Astrocyte (in vitro differentiated cells and primary cell): ENCODE results near the gene TEX22. TPM values are rescaled to one million over a fixed set of nuclear protein-coding genes. Genes with fewer than 3 reads are reported as not detected.
"Not testable (repeated sequence)": the region's sequence is repeated elsewhere in the genome, so short reads cannot be mapped to it uniquely, and the experiment has no call there.

Source experiments
- DNase-seq: peaks from one replicate; pipeline ENCODE4 v3.0.0-alpha.2; 2010; ENCODE audit warnings: low read depth
- FAIRE-seq: peaks from 2 replicates; lab custom pipeline; 2011; peaks lifted over from hg19 to GRCh38; lab: Jason Lieb, UNC
- H2AFZ ChIP-seq: 2 replicates; pipeline ENCODE4 v1.6.0; 2012; ENCODE audit warnings: low read depth, low read length, inconsistent platforms
- H3K27ac ChIP-seq: 2 replicates; pipeline ENCODE4 v1.5.1; 2011; ENCODE audit warnings: low read depth, low read length, inconsistent platforms
- H3K27me3 ChIP-seq: 2 replicates; pipeline ENCODE4 v1.6.0; 2011; ENCODE audit warnings: low read length, inconsistent platforms; ENCODE audit not compliant: insufficient read depth
- H3K36me3 ChIP-seq: 2 replicates; pipeline ENCODE4 v1.5.1; 2011; ENCODE audit warnings: low read length, inconsistent platforms; ENCODE audit not compliant: insufficient read depth
- H3K4me1 ChIP-seq: 2 replicates; pipeline ENCODE4 v1.5.1; 2011; ENCODE audit warnings: low read length, inconsistent platforms; ENCODE audit not compliant: insufficient read depth
- H3K4me2 ChIP-seq: 2 replicates; pipeline ENCODE4 v1.6.0; 2012; ENCODE audit warnings: low read length, inconsistent platforms
- H3K4me3 ChIP-seq: 2 replicates; pipeline ENCODE4 v1.5.1; 2011; ENCODE audit warnings: low read depth, mild to moderate bottlenecking, low read length, inconsistent platforms; ENCODE audit not compliant: insufficient read depth
- H3K79me2 ChIP-seq: 2 replicates; pipeline ENCODE4 v1.6.0; 2012; ENCODE audit warnings: mild to moderate bottlenecking, low read length, inconsistent platforms; ENCODE audit not compliant: insufficient read depth
- H3K9ac ChIP-seq: 2 replicates; pipeline ENCODE4 v1.6.0; 2012; ENCODE audit warnings: mild to moderate bottlenecking, low read length, inconsistent platforms
- H3K9me3 ChIP-seq: 2 replicates; pipeline ENCODE4 v1.5.1; 2012; ENCODE audit warnings: low read depth, mild to moderate bottlenecking, low read length, inconsistent platforms; ENCODE audit not compliant: insufficient read depth
- H4K20me1 ChIP-seq: 2 replicates; pipeline ENCODE4 v1.6.0; 2012; ENCODE audit warnings: low read length, inconsistent platforms; ENCODE audit not compliant: insufficient read depth
- H3K27ac Mint-ChIP-seq: one replicate; pipeline ENCODE4 v1.8.0; 2021; ENCODE audit warnings: mild to moderate bottlenecking, mixed read lengths; ENCODE audit not compliant: unreplicated experiment
- H3K27me3 Mint-ChIP-seq: one replicate; pipeline ENCODE4 v1.8.0; 2021; ENCODE audit warnings: low read depth, mixed read lengths; ENCODE audit not compliant: unreplicated experiment
- H3K36me3 Mint-ChIP-seq: one replicate; pipeline ENCODE4 v1.8.0; 2021; ENCODE audit warnings: low read depth, mixed read lengths; ENCODE audit not compliant: unreplicated experiment
- H3K4me1 Mint-ChIP-seq: one replicate; pipeline ENCODE4 v1.8.0; 2021; ENCODE audit warnings: low read depth, mixed read lengths; ENCODE audit not compliant: unreplicated experiment
- H3K4me3 Mint-ChIP-seq: one replicate; pipeline ENCODE4 v1.8.0; 2021; ENCODE audit warnings: mild to moderate bottlenecking, moderate library complexity, mixed read lengths; ENCODE audit not compliant: unreplicated experiment
- H3K9me3 Mint-ChIP-seq: one replicate; pipeline ENCODE4 v1.8.0; 2021; ENCODE audit warnings: mild to moderate bottlenecking, mixed read lengths; ENCODE audit not compliant: unreplicated experiment
- EZH2 ChIP-seq: IDR thresholded peaks from 2 replicates; pipeline ENCODE4 v1.6.1; 2012; ENCODE audit warnings: mild to moderate bottlenecking, low read length, inconsistent platforms; ENCODE audit not compliant: insufficient read depth
- total RNA-seq: library from RNA; stranded (reverse); gene quantifications from 2 replicates; pipeline ENCODE4 v1.2.1, GENCODE V29; 2021
- TF ChIP-seq, protein P1 (sequence below): IDR thresholded peaks from 2 replicates; pipeline ENCODE4 v1.5.1; 2011; ENCODE audit warnings: low read depth, mild to moderate bottlenecking, inconsistent platforms, low read length, moderate library complexity; ENCODE audit not compliant: insufficient read depth

TEX22 gene
- total RNA-seq, 1 donor from 2014 or later: 1.2 TPM

DNA sequence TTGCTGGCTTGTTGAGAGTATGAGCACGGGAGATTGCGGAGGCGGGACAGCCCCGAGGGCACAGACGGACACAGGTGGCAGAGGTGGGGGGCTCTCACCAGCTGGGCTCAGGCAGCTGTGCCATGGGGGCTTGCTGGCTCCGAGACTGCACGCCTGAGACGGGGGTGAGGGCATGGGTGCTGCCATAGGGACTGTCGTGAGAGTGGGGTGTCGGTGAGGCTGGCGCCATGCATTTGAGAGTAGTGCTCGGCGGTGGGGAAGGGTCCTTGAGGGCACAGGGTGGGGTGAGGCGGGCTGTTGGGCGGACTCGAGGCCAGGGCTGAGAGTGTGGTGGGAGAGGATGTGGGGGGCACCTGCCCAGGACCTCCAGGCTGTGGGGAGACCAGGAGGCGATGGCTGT lies 40.7 kb upstream of the TEX22 start:
- Histone ChIP-seq H3K36me3 (no peaks in the 10 kb centered on the region), H3K79me2 (no peaks in the 10 kb centered on the region), H3K4me1 (no peaks in the 10 kb centered on the region), H4K20me1 (peaks cover 6% of the 10 kb centered on the region), H3K9ac (no peak overlapping the region), H3K4me2 (no peak overlapping the region), H3K9me3 (no peaks in the 10 kb centered on the region), H3K4me3 (no peak overlapping the region), H3K27ac (no peak overlapping the region), H2AFZ (no peak overlapping the region), H3K27me3 (no peaks in the 10 kb centered on the region)
- no peaks in the 10 kb centered on the region for H3K4me1 Mint-ChIP-seq
- TF ChIP-seq, protein P1, sequence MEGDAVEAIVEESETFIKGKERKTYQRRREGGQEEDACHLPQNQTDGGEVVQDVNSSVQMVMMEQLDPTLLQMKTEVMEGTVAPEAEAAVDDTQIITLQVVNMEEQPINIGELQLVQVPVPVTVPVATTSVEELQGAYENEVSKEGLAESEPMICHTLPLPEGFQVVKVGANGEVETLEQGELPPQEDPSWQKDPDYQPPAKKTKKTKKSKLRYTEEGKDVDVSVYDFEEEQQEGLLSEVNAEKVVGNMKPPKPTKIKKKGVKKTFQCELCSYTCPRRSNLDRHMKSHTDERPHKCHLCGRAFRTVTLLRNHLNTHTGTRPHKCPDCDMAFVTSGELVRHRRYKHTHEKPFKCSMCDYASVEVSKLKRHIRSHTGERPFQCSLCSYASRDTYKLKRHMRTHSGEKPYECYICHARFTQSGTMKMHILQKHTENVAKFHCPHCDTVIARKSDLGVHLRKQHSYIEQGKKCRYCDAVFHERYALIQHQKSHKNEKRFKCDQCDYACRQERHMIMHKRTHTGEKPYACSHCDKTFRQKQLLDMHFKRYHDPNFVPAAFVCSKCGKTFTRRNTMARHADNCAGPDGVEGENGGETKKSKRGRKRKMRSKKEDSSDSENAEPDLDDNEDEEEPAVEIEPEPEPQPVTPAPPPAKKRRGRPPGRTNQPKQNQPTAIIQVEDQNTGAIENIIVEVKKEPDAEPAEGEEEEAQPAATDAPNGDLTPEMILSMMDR: no peak
- no peak for TF ChIP-seq EZH2
- no peak for FAIRE-seq
- H3K27ac Mint-ChIP-seq: no peak overlapping the region
- H3K4me3 Mint-ChIP-seq: no peak overlapping the region
- H3K36me3 Mint-ChIP-seq: peaks cover 9% of the 10 kb centered on the region
- H3K9me3 Mint-ChIP-seq: no peaks in the 10 kb centered on the region
- no peak for DNase-seq
- H3K27me3 Mint-ChIP-seq: no peaks in the 10 kb centered on the region

DNA sequence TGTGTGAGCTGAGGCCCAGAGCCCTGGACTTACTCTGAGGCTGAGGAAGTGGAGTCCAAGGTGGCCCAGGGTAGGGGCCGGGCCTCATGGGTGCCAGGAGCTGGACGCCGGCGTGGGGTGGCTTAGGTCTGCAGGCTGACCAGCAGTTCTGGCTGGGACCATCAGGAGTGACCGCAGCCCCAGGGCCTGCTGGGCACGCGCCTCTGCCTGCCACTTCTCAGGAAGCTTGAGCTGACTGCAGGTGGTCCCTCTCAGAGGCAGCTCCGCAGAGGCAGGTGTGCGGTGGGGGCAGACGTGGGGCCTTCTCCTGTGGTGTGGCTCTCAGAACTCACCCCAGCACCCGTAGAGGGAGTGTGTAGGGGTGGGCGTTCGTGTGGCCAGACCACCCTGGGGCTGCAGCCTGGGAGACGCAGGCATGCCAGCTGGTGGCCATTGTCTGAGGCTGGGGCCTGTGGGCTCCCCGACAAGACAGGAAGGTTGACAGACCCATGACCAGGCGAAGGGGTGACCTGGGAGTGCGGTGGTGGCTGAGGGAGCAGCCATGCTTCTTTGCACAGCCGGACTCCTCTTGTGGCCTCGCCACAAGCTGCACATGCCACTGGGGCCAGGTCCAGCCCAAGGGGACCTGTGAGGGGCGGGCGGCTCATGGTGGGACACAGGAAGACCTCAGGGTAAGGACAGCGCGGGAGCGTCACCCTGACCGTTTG lies 40.0 kb upstream of the TEX22 start:
- H3K27ac ChIP-seq: no peak overlapping the region
- H3K9me3 ChIP-seq: no peaks in the 10 kb centered on the region
- no peaks in the 10 kb centered on the region for H3K4me1 ChIP-seq
- peaks cover 5% of the 10 kb centered on the region for H4K20me1 ChIP-seq
- Mint-ChIP-seq H3K4me3 (no peak overlapping the region), H3K36me3 (peaks cover 12% of the 10 kb centered on the region), H3K27ac (no peak overlapping the region), H3K27me3 (no peaks in the 10 kb centered on the region), H3K4me1 (no peaks in the 10 kb centered on the region), H3K9me3 (no peaks in the 10 kb centered on the region)
- DNase-seq: no peak
- TF ChIP-seq EZH2: no peak
- TF ChIP-seq, protein P1: no peak
- no peak overlapping the region for H3K4me2 ChIP-seq
- H3K79me2 ChIP-seq: no peaks in the 10 kb centered on the region
- no peak overlapping the region for H3K9ac ChIP-seq
- no peak for FAIRE-seq
- no peak overlapping the region for H2AFZ ChIP-seq
- no peaks in the 10 kb centered on the region for H3K36me3 ChIP-seq
- H3K27me3 ChIP-seq: no peaks in the 10 kb centered on the region
- no peak overlapping the region for H3K4me3 ChIP-seq

DNA sequence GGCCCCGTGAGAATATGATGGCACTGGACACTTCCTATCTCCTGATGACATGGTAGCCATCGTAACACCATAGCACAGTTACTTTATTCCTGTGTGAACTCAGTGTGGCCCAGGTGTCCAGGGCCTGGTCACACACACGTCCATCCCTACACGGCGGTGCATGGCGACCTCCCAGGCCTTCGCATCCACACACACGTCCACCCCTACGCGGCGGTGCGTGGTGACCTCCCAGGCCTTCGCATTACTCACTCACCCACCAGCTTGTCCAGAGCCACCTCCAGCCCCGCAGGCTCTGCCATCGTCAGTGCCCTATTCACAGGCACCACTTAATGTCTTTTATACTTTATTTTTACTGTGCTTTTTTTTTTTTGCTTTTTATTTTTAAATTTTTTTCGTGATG lies 39.4 kb upstream of the TEX22 start:
- no peak overlapping the region for H3K27ac ChIP-seq
- TF ChIP-seq EZH2: no peak
- TF ChIP-seq, protein P1: no peak
- no peak overlapping the region for H3K4me3 Mint-ChIP-seq
- no peaks in the 10 kb centered on the region for H3K9me3 ChIP-seq
- no peaks in the 10 kb centered on the region for H3K4me1 ChIP-seq
- H3K4me1 Mint-ChIP-seq: peaks cover 1% of the 10 kb centered on the region
- peaks cover 15% of the 10 kb centered on the region for H3K36me3 Mint-ChIP-seq
- no peak overlapping the region for H2AFZ ChIP-seq
- no peaks in the 10 kb centered on the region for H3K79me2 ChIP-seq
- H3K9me3 Mint-ChIP-seq: peaks cover 2% of the 10 kb centered on the region
- H3K4me2 ChIP-seq: no peak overlapping the region
- no peaks in the 10 kb centered on the region for H3K36me3 ChIP-seq
- peaks cover 5% of the 10 kb centered on the region for H4K20me1 ChIP-seq
- no peak overlapping the region for H3K27ac Mint-ChIP-seq
- H3K4me3 ChIP-seq: no peak overlapping the region
- no peak overlapping the region for H3K9ac ChIP-seq
- DNase-seq (no peak), FAIRE-seq (no peak)
- H3K27me3 ChIP-seq: no peaks in the 10 kb centered on the region
- H3K27me3 Mint-ChIP-seq: no peaks in the 10 kb centered on the region

DNA sequence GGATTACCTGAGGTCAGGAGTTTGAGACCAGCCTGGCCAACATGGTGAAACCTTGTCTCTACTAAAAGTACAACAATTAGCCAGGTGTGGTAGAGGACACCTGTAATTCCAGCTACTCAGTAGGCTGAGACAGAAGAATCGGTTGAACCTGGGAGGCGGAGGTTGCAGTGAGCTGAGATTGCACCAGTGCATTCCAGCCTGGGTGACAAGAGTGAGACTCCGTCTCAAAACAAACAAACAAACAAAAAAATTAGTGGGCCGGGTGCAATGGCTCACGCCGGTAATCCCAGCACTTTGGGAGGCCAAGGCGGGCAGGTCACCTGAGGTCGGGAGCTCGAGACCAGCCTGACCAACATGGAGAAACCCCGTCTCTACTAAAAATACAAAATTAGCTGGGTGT lies 36.9 kb upstream of the TEX22 start:
- H3K4me3 Mint-ChIP-seq, H3K4me1 Mint-ChIP-seq, H3K27ac ChIP-seq, H3K9me3 ChIP-seq, H3K27me3 Mint-ChIP-seq, H3K9me3 Mint-ChIP-seq, H3K9ac ChIP-seq, H3K36me3 ChIP-seq, H3K79me2 ChIP-seq, H3K4me2 ChIP-seq, DNase-seq, H3K27ac Mint-ChIP-seq, H3K4me1 ChIP-seq, H3K4me3 ChIP-seq, FAIRE-seq, H3K27me3 ChIP-seq, H2AFZ ChIP-seq: not testable (repeated sequence)
- peaks cover 10% of the 10 kb centered on the region for H4K20me1 ChIP-seq
- peaks cover 15% of the 10 kb centered on the region for H3K36me3 Mint-ChIP-seq
